GM19035 (cell line): ENCODE data around the gene LRP4.

ENCODE experiments used
- ATAC-seq: cut with Tn5 transposase; IDR thresholded peaks from one replicate; pipeline ENCODE4 v1.9.1; 2021; ENCODE audit not compliant: unreplicated experiment

Gene LRP4

DNA sequence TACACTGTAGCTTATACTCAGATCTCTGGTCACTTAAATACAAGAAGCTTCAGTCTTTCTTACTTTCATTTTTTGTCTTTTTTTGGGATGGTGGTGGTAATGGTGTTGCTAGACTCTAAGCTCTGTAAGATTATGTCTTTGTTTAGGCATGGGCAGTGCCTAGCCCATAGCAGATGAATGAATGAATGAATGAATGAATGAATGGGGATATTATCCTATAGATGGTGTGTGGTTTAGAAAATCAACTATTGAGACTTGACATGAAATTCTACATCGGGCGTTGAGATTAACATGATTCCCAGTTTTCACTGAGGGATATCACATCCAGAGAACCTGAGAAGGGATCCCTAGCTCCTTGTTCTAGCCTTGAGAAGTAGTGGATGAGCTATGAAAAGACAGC, 62.5 kb downstream of the LRP4 start:
- ATAC-seq: no peak

DNA sequence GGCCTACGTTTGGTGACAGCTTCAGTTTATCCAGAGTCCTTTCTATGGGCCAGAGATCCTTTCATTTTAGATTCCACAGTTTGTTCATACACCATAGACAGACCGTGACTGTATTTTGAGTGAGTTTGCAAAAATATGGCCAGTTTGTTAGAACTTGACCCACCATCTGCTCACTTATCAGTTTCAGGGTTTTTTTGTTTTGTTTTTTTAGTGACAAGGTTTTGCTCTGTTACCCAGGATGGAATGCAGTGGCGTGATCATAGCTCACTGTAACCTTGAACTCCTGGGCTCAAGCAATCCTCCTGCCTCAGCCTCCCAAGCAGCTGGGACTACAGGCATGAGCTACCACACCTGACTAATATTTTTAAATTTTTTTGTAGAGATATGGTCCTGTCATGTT, 63.2 kb downstream of the LRP4 start:
- no peak for ATAC-seq

DNA sequence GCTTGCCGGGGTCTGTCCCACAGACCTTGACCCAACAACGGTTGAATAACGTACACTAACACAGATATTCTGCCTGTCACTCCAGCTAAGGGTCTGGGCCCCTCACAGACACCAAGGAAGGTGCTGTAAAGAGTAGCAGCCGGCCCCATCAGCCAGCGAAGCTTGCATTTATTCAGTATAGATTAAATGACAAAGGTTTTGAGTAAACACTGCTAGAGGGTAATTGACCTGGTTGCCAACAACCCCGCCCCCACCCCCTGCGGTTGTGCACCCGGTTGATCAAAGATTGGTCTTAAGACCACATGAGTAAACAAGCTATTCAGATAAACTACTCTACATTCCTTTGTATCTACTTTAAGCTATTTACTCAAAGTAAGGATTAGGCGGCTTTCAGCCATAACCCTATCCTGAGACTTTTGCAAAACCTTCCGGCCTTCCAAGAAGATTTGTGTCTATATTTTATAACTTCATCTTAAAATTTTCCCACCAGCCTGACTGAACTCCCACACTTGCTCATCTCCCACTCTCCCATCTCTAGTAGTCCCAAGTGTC, 67.4 kb downstream of the LRP4 start:
- no peak for ATAC-seq

DNA sequence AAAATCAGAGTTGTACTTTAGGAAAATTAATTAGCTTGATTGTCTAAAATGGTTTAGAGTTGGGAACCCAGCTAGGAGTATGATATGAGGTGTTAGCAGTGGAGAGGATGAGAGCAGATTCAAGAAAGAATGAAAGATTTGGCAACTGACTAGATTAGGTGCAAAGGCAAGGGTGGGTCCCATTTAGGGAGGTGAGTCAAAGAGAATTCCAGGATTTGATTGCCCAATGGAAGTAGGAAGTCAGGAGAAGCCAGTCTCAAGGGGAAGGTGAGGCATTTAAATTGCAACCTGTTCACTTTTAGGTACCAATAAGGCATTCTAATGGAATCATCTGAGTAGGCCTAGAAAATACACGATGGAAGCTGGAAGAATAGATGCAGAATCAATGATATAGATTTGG, 68.7 kb downstream of the LRP4 start:
- no peak for ATAC-seq

DNA sequence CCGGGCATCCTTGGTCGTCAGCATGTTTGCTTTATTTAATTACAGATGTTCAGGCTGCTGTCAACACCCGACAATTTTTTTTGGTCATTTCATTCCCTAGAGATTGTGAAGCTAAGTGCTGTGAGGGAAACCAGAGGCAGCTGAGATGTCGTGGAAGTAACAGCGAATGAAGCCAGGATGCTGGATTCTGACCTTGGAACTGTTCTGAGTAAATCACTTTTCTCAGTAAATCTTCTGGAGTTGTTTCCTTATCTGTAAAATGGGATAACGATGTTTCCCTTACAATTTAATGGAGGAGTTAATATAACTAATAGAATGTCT, 71.9 kb downstream of the LRP4 start:
- ATAC-seq: peak; percentile 0

DNA sequence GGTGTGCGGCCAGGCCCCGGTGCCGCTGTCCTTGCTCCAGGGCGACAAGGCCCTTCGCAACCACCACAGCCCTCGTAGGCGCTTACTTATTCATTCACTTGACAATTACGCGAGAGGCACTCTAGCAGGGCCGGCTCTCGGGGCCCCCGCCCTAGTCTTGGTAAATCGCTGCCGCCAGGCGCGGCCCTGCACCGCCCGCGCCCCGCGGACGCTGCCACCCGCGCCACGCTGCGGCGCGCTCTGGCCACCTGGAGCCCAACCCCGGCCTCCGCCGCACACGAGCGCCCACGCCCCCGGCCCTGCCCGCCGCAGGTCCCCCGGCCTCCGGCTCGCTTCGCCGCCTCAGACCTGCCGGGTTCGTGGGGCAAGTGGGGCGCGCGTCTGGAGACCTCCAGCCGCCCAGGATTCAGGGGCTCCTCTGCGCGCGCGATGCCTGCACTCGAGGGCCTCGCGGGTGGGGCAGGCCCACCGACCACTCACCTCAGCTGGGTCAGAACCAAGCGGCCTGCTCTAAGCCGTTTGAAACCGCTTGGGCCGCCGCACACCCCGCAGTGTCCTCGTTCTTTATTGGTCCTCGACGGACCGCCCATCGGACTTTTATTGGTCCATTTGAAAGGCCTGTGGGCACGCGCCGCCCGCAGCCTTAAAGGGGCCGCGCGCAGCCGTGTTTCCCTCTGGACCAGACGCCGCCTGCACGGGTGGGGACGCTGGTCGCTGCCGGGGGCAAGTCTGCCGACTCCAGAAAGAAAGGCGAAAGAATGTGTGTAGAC, 72.4 kb downstream of the LRP4 start, which contains the start of gene CKAP5:
Gene CKAP5, minus strand, starts transcription at position 541 of the 770 bp plus-strand sequence. CDS start 25,049 bp downstream, outside the sequence.
- peak; percentile 97 for ATAC-seq

DNA sequence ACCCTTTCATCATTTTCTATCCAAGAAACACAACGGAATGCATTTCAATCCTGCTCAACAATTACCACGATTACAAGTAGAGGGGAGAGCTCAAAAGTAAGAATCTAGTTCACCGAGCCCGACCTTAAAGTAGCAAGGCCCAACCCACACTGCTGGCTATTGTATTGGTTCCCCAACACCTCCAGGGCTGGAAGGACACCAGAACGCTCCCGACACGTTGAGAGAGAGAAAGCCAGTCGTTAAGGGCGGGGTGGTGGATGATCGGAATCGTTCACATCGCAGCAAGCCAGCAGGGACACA, 73.0 kb downstream of the LRP4 start:
- no peak for ATAC-seq

DNA sequence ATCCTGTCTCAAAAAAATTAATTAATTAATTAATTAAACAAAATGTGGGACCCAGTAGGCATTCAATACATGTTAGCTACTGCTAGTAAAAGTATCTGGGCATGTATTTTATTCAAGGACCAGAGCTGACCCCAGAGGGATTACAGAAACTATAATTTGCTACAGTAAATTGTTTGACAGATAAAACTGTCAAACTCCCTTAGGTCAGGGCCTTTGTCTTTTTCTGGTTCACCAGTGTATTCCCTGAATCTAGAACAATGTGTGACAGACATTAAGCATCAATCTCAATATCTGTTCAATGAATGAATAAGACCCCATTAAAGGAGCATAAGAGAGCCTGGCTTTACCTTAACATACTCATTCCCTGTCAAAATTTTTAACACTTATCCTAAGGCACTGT, 78.2 kb downstream of the LRP4 start:
- ATAC-seq: no peak

DNA sequence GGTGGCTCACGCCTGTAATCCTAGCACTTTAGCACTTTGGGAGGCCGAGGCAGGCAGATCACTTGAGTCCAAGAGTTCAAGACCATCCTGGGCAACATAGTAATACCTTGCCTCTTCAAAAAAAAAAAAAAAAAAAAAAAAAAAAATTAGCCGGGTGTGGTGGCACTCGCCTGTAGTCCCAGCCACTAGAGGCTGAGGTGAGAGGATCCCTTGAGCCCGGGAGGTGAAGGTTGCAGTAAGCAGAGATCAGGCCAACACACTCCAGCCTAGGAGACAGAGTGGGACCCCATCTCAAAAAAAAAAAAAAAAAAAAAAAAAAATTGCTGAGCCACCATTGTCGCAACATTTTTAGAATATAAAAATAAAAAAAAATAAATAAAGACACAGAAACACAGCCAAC, 79.8 kb downstream of the LRP4 start:
- no peak for ATAC-seq

DNA sequence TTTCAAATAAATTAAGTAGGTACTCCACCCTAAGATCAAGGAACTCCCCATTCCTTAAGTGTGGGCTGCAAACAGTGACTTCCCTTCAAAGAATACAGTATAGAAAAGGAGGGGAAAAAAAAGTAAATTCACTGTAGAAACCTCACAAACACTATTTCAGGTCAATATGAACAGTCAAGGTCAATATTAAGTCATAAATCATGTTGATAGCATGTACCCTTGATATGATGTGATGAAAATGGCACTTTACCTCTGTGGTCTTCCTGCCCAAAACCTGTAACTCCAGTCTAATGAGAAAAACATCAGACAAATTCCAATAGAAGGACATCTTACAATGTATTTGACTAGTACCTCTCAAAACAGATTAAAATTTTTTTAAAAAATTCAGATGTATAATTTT, 80.5 kb downstream of the LRP4 start:
- no peak for ATAC-seq

DNA sequence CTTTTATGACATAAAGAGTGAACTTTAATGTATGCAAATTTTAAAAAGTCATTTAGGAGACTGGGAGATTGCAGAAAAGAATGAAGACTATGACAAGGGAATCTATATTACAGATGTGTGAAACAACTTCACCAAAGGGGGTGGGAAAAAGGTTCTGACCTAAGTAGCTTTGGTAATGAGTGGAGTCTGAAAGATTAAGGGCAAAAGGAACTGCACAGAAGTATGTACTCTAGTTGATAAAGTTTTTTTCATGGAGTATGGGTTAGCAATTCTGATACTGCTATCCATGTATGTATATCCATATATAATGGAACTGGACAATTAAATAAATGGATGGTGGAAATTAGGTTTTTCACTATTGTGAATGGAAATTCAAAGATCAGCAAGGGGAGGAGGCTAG, 81.5 kb downstream of the LRP4 start:
- ATAC-seq: no peak

DNA sequence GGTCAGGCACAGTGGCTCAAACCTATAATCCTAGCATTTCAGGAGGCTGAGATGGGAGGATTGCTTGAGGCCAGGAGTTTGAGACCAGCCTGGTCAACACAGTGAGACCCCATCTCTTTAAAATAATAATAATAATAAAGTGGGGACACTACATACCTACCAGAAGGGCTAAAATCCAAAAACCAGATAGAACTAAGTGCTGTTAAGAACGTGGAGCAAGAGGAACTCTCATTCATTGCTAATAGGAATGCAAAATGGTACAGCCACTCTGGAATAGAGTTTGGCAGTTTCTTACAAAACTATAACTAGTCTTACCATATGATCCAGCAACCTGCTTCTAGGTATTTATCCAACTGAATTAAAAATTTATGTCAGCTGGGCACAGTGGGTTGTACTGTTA, 81.9 kb downstream of the LRP4 start:
- ATAC-seq: no peak

DNA sequence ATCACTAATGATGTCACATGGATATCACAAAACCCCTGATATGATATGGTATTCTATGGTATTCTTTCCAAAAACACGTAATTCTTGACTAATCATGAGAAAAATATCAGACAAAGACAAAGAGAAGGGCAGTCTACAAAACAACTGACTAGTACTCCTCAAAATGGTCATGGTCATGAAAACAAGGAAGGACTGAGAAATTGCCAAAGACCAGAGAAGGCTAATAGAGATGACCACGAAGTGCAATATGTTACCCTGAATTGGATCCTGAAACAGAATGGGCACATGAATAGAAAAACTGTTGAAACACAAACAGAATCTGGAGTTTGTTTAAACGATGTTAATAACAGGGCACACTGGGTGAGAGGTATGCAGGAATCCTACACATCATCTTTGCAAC, 82.5 kb downstream of the LRP4 start:
- no peak for ATAC-seq

DNA sequence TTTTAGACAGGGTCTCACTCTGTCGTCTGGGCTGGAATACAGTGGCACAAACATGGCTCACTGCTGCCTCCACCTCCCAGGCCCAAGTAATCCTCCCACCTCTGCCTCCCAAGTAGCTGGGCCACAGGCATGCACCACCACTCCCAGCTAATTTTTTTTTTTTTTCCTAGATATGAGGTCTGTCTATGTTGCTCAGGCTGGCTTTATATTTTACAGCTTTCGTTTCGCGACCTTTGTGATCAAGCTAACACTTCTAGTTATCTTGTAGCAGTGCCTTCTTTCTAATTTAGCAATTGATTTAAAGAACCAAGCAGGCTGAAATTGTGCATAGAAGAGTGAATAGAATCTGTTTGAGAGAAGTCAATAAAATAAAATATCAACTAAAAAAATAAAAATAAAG, 83.5 kb downstream of the LRP4 start:
- no peak for ATAC-seq

DNA sequence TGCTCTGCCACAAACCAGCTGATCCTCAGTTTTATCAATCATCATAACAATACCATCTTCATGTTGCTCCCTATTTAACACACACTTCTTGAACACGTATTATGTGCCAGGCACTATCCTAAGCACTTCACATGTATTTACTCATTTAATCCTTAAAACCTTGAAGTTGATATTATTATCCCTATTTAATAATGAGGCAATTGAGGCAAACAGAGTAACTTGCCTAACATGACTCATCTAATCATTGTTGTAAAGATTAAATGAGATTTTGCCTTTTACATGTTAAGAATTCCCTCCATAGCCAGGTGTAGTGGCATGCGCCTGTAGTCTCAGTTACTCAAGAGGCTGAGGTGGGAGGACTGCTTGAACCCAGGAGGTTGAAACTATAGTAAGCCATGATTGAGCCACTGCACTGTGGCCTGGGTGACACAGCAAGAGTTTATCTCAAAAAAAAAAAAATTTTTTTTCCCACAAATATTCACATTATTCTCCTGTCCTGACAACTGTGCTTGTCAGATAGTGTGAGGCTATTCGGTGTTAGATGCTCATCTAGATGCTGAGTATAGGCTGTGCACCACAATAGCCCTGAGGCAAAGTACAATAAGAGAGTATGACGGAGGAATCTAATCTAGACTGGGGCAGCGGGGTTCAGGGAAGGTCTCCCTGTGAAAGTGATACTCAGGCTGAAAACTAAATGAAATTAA, 85.7 kb downstream of the LRP4 start:
- ATAC-seq: no peak

DNA sequence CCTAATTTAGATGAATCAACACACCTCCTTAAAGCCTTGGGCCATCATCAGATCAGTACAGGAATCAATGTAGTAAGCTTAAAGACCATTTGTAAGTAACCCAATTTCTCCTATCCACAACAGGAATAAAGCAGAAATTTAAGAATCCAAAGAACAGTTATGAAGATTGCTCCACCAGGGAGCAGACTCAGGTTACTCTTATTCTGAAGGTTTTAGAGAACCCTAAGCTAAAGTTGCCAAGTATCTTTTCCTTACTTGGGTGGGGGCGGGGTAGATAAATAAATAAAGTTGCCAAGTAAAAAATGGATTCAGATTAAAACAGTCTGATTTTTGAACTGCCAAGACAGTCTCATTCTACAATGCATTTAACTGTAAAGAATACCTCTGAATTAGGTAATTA, 90.4 kb downstream of the LRP4 start:
- ATAC-seq: no peak

DNA sequence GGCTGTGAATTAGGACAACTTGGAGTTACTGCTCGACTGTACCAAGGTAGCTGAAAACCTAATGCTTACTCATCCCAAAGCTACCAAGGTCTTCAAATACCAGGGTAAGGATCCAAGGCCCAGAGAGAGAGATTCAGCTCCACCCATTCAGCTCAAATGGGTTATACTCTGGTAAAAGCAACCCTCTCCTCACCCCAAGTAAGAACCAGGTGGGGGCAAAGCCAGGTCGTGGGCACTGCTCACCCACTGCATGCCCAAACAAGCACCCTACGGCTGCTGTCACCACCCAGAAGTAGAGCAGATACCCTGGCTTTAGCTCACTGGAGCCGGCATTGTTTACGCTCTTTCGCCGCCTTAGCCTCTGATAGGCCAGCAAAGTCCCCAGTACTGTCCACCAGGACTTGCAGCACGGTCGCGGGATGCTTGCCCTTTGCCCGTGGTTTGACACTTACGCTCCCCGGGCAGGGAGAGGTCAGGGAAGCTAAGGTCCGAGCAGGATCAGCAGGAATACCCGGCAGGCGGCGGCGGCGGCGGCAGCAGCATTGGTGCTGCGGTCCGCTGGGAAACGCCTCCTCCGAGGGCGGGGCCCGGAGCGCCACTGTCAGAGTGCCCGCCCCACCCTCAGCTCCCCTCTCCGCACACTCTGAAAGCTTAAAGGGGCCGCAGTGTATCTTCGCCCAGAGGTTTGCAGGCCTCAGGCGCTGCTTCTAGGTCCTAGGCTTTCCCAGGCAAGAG, 91.9 kb downstream of the LRP4 start:
- peak; percentile 94 for ATAC-seq

DNA sequence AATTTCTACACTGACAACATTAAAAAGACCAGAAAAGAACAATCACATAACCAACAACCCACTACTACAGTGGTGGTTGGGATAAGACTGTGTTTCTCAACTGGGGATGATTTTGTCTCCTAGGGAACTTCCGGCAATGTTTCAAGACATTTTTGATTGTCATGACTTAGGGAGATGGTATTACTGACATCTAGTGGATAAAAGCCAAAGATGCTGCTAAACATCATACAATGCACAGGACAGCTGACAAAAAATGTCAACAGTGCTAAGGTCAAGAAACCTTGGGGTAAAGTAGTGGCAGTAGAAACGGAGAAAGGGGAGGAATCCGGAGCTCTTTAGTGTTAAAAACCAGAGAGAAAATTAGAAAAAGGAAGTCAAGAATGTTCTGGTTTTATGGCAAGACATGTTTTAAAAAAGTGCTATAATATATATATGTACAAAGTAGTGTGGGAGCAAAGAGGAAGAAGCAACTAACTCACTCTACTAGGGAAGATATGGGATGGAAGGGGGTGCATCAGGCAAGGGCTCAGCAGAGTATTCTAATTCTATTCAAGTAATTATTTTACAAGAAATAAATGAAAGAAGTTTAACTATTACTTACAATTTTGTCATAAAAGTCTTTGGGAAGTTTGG, 109.4 kb downstream of the LRP4 start:
- no peak for ATAC-seq
